Smooth muscle cell (in vitro differentiated cells): Measurements from ENCODE around the gene XRCC5. TPM values are rescaled to one million over a fixed set of nuclear protein-coding genes. Genes with fewer than 3 reads are reported as not detected.

ENCODE experiments used
- DNase-seq: peaks from one replicate; lab custom pipeline; 2025; ENCODE audit not compliant: unreplicated experiment; lab: John Stamatoyannopoulos, UW
- H2AFZ ChIP-seq: fragments of 200-600 bp; sonication (generic); 2 replicates; pipeline ENCODE4 v1.6.0; 2016; ENCODE audit warnings: antibody characterized with exemption, low read depth, mild to moderate bottlenecking
- H3F3A ChIP-seq: fragments of 200-600 bp; sonication (generic); 2 replicates; pipeline ENCODE4 v1.6.0; 2017; ENCODE audit warnings: antibody characterized with exemption, low read depth
- H3K27ac ChIP-seq: fragments of 200-600 bp; sonication (generic); 2 replicates; pipeline ENCODE4 v1.5.1; 2016; ENCODE audit warnings: low read depth, mild to moderate bottlenecking
- H3K27me3 ChIP-seq: fragments of 200-600 bp; sonication (generic); 2 replicates; pipeline ENCODE4 v1.6.1; 2016; ENCODE audit warnings: low read depth, mild to moderate bottlenecking
- H3K36me3 ChIP-seq: fragments of 200-600 bp; sonication (generic); 2 replicates; pipeline ENCODE4 v1.5.1; 2016; ENCODE audit warnings: low read depth
- H3K4me1 ChIP-seq: fragments of 200-600 bp; sonication (generic); 2 replicates; pipeline ENCODE4 v1.5.1; 2016; ENCODE audit warnings: low read depth
- H3K4me2 ChIP-seq: fragments of 200-600 bp; sonication (generic); 2 replicates; pipeline ENCODE4 v1.6.0; 2016; ENCODE audit warnings: mild to moderate bottlenecking
- H3K4me3 ChIP-seq: fragments of 200-600 bp; sonication (generic); 2 replicates; pipeline ENCODE4 v1.5.1; 2016; ENCODE audit warnings: mild to moderate bottlenecking
- H3K79me2 ChIP-seq: fragments of 200-600 bp; sonication (generic); 2 replicates; pipeline ENCODE4 v1.6.0; 2016; ENCODE audit warnings: low read depth, mild to moderate bottlenecking
- H3K9ac ChIP-seq: fragments of 200-600 bp; sonication (generic); 2 replicates; pipeline ENCODE4 v1.6.0; 2016; ENCODE audit warnings: low read depth
- H3K9me3 ChIP-seq: fragments of 200-600 bp; sonication (generic); replicated peaks from 2 replicates; pipeline ENCODE4 v1.5.1; 2016; ENCODE audit warnings: low read depth
- H4K20me1 ChIP-seq: fragments of 200-600 bp; sonication (generic); 2 replicates; pipeline ENCODE4 v1.6.0; 2016; ENCODE audit warnings: low read depth
- CTCF ChIP-seq: fragments of 200-600 bp; sonication (generic); IDR thresholded peaks from 2 replicates; pipeline ENCODE4 v1.5.1; 2017; ENCODE audit warnings: borderline replicate concordance, mild to moderate bottlenecking, antibody characterized with exemption; ENCODE audit not compliant: insufficient read depth, poor library complexity, severe bottlenecking
- WGBS: methylation state at CpG from one replicate; pipeline ENCODE4 v1.1.7; 2016; ENCODE audit warnings: low lambda C conversion rate; 5-methylcytosine and 5-hydroxymethylcytosine counted together
- polyA plus RNA-seq: library from polyadenylated mRNA; unstranded; fragments of >200 nt; fragmentation: Nextera tagmentation; extraction: Ambion mirVana; gene quantifications from 2 replicates; pipeline ENCODE4 v1.2.1, GENCODE V29; 2016
- total RNA-seq: library from RNA; depleted of rRNA; stranded (reverse); fragments of >200 nt; gene quantifications from 2 replicates; pipeline ENCODE4 v1.2.3, GENCODE V29; 2014

Gene XRCC5
- total and polyA plus RNA-seq, 2 experiments from 2014 or later: 197 to 266 TPM

GRCh38 chr2:216170076-216170763, 61.1 kb downstream of the XRCC5 start:
- H3K27me3 ChIP-seq: no peaks in the 10 kb centered on the region
- H2AFZ ChIP-seq: no peak overlapping the region
- no peak overlapping the region for H3K4me3 ChIP-seq
- no peak for TF ChIP-seq CTCF
- H3F3A ChIP-seq: peaks cover 2% of the 10 kb centered on the region
- H4K20me1 ChIP-seq: peaks cover 65% of the 10 kb centered on the region
- H3K9me3 ChIP-seq: no peaks in the 10 kb centered on the region
- H3K27ac ChIP-seq: no peak overlapping the region
- peaks cover 15% of the 10 kb centered on the region for H3K36me3 ChIP-seq
- peaks cover 47% of the 10 kb centered on the region for H3K79me2 ChIP-seq
- no peak for DNase-seq
- 92% methylated on average over 4 of the region's 4 CpGs for WGBS
- no peak overlapping the region for H3K4me2 ChIP-seq
- H3K9ac ChIP-seq: no peak overlapping the region
- H3K4me1 ChIP-seq: no peaks in the 10 kb centered on the region

DNA sequence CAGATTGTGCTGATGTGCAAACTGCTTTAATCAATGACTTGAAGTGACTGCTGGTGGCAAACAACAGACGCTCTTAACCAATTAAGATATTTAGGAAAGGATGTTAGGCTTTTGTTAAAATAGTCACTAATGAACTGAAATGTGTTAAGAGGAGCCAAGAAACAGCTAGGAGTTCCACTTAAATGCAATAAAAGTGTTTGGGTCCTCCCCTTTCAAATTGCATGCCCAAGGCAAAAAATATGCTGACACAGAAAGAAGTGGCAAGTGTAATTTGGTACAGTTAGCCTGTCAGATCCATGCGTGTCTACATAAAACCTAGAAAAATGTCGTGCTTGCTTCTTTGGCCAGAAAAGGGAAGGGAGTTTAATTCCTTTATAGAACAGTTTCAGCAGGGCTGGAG, 61.9 kb downstream of the XRCC5 start:
- H3F3A ChIP-seq: peaks cover 2% of the 10 kb centered on the region
- WGBS: 78% methylated on average over 3 of the region's 3 CpGs
- H3K9ac ChIP-seq: no peak overlapping the region
- H4K20me1 ChIP-seq: peaks cover 57% of the 10 kb centered on the region
- H2AFZ ChIP-seq: no peak overlapping the region
- no peak overlapping the region for H3K27ac ChIP-seq
- no peaks in the 10 kb centered on the region for H3K27me3 ChIP-seq
- peaks cover 19% of the 10 kb centered on the region for H3K36me3 ChIP-seq
- H3K4me1 ChIP-seq: no peaks in the 10 kb centered on the region
- H3K4me3 ChIP-seq: no peak overlapping the region
- no peak for TF ChIP-seq CTCF
- peaks cover 55% of the 10 kb centered on the region for H3K79me2 ChIP-seq
- DNase-seq: no peak
- H3K9me3 ChIP-seq: no peaks in the 10 kb centered on the region
- no peak overlapping the region for H3K4me2 ChIP-seq

DNA sequence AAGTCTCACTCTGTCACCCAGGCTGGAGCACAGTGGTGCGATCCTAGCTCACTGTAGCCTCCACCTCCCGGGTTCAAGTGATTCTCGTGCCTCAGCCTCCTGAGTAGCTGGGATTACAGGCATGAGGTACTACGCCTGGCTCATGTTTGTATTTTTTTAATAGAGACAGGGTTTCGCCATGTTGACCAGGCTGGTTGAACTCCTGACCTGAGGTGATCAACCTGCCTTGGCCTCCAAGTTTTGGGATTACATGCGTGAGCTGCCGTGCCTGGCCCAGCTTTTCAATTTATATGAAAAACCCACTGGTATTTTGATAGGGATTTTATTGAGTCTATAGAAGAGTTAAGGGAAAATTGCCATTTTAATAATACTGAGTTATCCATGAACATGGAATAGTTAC, 63.3 kb downstream of the XRCC5 start:
- no peak overlapping the region for H3K27ac ChIP-seq
- no peaks in the 10 kb centered on the region for H3K9me3 ChIP-seq
- 99% methylated on average over 7 of the region's 7 CpGs for WGBS
- no peak overlapping the region for H3K4me3 ChIP-seq
- no peak overlapping the region for H3K9ac ChIP-seq
- H3K36me3 ChIP-seq: peaks cover 19% of the 10 kb centered on the region
- H4K20me1 ChIP-seq: peaks cover 58% of the 10 kb centered on the region
- no peaks in the 10 kb centered on the region for H3K4me1 ChIP-seq
- DNase-seq: no peak
- H2AFZ ChIP-seq: no peak overlapping the region
- no peak overlapping the region for H3K4me2 ChIP-seq
- peaks cover 2% of the 10 kb centered on the region for H3F3A ChIP-seq
- TF ChIP-seq CTCF: no peak
- H3K79me2 ChIP-seq: peaks cover 59% of the 10 kb centered on the region
- no peaks in the 10 kb centered on the region for H3K27me3 ChIP-seq

GRCh38 chr2:216179015-216179414, 69.9 kb downstream of the XRCC5 start:
- H3K4me3 ChIP-seq: no peak overlapping the region
- no peaks in the 10 kb centered on the region for H3F3A ChIP-seq
- peaks cover 59% of the 10 kb centered on the region for H3K79me2 ChIP-seq
- H4K20me1 ChIP-seq: peaks cover 64% of the 10 kb centered on the region
- no peak for DNase-seq
- H3K27ac ChIP-seq: no peak overlapping the region
- H3K36me3 ChIP-seq: peaks cover 15% of the 10 kb centered on the region
- WGBS: 86% methylated on average over 1 of the region's 1 CpG
- H3K4me2 ChIP-seq: no peak overlapping the region
- H3K27me3 ChIP-seq: no peaks in the 10 kb centered on the region
- no peaks in the 10 kb centered on the region for H3K9me3 ChIP-seq
- no peak for TF ChIP-seq CTCF
- no peak overlapping the region for H2AFZ ChIP-seq
- H3K4me1 ChIP-seq: peaks cover 18% of the 10 kb centered on the region
- no peak overlapping the region for H3K9ac ChIP-seq
